ENCODE results near the gene PTHLH. TPM values are rescaled to one million over a fixed set of nuclear protein-coding genes. Genes with fewer than 3 reads are reported as not detected.

The PTHLH gene
- total and polyA plus RNA-seq, 2 donors: 7.5 to 13.7 TPM

GRCh38 chr12:27988594-27989233 is 16.2 kb upstream of the PTHLH start:
- Histone ChIP-seq H3K27ac (ENCODE audit: low read depth) (no peak overlapping the region), H3K4me1 (ENCODE audit: insufficient read depth) (no peaks in the 10 kb centered on the region), H3K36me3 (ENCODE audit: insufficient read depth) (no peaks in the 10 kb centered on the region), H3K4me3 (ENCODE audit: low read depth, low read length) (no peak overlapping the region)
- 84% methylated on average over 2 of the region's 2 CpGs for WGBS
- DNase-seq (ENCODE audit: extremely low spot score): no peak

DNA sequence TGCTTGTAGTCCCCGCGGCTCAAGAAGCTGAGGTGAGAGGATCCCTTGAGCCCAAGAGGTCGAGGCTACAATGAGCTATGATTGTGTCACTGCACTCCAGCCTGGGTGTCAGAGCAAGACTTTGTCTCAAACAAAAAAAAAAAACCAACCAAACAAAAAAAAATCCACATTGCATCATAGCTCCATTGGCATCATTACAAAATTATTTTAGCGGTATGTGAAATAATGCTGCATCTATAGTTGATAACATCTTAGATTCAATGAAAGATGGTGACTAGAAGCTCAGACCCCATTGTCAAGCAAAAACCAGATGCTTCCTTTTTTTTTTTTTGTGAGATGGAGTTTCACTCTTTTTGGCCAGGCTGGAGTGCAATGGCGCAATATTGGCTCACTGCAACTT is 14.8 kb upstream of the PTHLH start:
- H3K36me3 ChIP-seq (ENCODE audit: insufficient read depth): no peaks in the 10 kb centered on the region
- H3K4me3 ChIP-seq (ENCODE audit: low read depth, low read length): no peak overlapping the region
- H3K27ac ChIP-seq (ENCODE audit: low read depth): no peak overlapping the region
- H3K4me1 ChIP-seq (ENCODE audit: insufficient read depth): no peaks in the 10 kb centered on the region
- no peak for DNase-seq (ENCODE audit: extremely low spot score)
- 77% methylated on average over 5 of the region's 5 CpGs for WGBS

- 58% methylated on average over 2 of the region's 2 CpGs for WGBS
- Histone ChIP-seq H3K4me3 (ENCODE audit: low read depth, low read length) (no peak overlapping the region), H3K36me3 (ENCODE audit: insufficient read depth) (no peaks in the 10 kb centered on the region), H3K4me1 (ENCODE audit: insufficient read depth) (no peaks in the 10 kb centered on the region), H3K27ac (ENCODE audit: low read depth) (no peak overlapping the region)
- DNase-seq (ENCODE audit: extremely low spot score): no peak
Measured at GRCh38 chr12:27984275-27984674, 11.7 kb upstream of the PTHLH start.

DNA sequence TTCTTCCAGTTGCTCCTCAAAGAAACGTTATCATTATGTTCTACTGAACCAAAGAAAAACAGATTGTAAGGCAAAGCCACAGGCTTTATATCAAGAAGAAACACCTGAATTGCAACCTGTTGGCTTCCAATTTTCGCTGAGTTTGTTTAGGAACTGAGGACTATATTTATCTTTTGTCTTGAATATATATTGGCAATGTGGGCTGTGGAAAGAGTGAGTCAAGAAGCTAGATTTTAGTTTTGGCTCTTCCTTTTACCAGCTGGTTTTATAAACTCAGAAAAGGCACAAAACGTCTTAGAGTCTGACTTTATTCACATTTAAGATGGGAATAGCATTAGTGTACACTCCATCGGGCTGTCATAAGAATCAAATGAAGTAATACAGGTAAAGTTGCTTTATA is 10.4 kb upstream of the PTHLH start:
- H3K36me3 ChIP-seq (ENCODE audit: insufficient read depth): no peaks in the 10 kb centered on the region
- 58% methylated on average over 4 of the region's 4 CpGs for WGBS
- H3K4me3 ChIP-seq (ENCODE audit: low read depth, low read length): no peak overlapping the region
- H3K4me1 ChIP-seq (ENCODE audit: insufficient read depth): no peaks in the 10 kb centered on the region
- no peak overlapping the region for H3K27ac ChIP-seq (ENCODE audit: low read depth)
- no peak for DNase-seq (ENCODE audit: extremely low spot score)

- DNase-seq (ENCODE audit: extremely low spot score): no peak
- Histone ChIP-seq H3K36me3 (ENCODE audit: insufficient read depth) (no peaks in the 10 kb centered on the region), H3K4me3 (ENCODE audit: low read depth, low read length) (no peak overlapping the region), H3K27ac (ENCODE audit: low read depth) (no peak overlapping the region), H3K4me1 (ENCODE audit: insufficient read depth) (no peaks in the 10 kb centered on the region)
- 44% methylated on average over 2 of the region's 2 CpGs for WGBS
Measured at GRCh38 chr12:27982385-27982784, 9.9 kb upstream of the PTHLH start.

DNA sequence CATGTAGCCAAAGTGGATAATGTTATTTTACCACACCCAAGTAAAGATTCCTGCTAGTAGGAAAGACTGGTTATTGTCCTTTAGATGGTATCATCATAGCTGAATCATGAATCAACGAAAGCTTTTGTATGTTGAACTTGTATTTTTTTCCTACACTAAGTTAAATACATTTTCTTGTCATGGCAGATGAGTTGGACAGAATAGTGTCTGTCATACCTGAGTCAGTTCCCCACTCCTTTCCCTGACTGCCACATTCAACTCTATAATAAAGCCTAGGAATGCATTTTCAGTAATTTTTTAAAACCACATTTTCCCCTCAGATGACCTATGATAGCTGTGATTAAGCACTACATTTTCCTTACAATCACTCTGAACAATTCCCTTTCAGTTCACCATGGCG is 9.3 kb upstream of the PTHLH start:
- 70% methylated on average over 2 of the region's 2 CpGs for whole genome bisulfite sequencing
- DNase-seq (ENCODE audit: extremely low spot score): no peak

GRCh38 chr12:27979145-27979544 is 6.6 kb upstream of the PTHLH start:
- no peak for DNase-seq (ENCODE audit: extremely low spot score)
- H3K36me3 ChIP-seq (ENCODE audit: insufficient read depth): no peaks in the 10 kb centered on the region
- H3K27ac ChIP-seq (ENCODE audit: low read depth): no peak overlapping the region
- no peak overlapping the region for H3K4me3 ChIP-seq (ENCODE audit: low read depth, low read length)
- H3K4me1 ChIP-seq (ENCODE audit: insufficient read depth): no peaks in the 10 kb centered on the region

More for the DNA sequence above, 9.3 kb upstream of the PTHLH start:
- Histone ChIP-seq H3K4me3 (ENCODE audit: low read depth, low read length) (no peak overlapping the region), H3K27ac (ENCODE audit: low read depth) (no peak overlapping the region), H3K4me1 (ENCODE audit: insufficient read depth) (no peaks in the 10 kb centered on the region), H3K36me3 (ENCODE audit: insufficient read depth) (no peaks in the 10 kb centered on the region)

GRCh38 chr12:27975222-27976136 is 2.9 kb upstream of the PTHLH start:
- Histone ChIP-seq H3K4me1 (ENCODE audit: insufficient read depth) (no peaks in the 10 kb centered on the region), H3K4me3 (ENCODE audit: low read depth, low read length) (peak overlapping the region; percentile 37), H3K36me3 (ENCODE audit: insufficient read depth) (no peaks in the 10 kb centered on the region), H3K27ac (ENCODE audit: low read depth) (no peak overlapping the region)
- under 1% methylated on average over 61 of the region's 61 CpGs for WGBS
- DNase-seq (ENCODE audit: extremely low spot score): no peak

DNA sequence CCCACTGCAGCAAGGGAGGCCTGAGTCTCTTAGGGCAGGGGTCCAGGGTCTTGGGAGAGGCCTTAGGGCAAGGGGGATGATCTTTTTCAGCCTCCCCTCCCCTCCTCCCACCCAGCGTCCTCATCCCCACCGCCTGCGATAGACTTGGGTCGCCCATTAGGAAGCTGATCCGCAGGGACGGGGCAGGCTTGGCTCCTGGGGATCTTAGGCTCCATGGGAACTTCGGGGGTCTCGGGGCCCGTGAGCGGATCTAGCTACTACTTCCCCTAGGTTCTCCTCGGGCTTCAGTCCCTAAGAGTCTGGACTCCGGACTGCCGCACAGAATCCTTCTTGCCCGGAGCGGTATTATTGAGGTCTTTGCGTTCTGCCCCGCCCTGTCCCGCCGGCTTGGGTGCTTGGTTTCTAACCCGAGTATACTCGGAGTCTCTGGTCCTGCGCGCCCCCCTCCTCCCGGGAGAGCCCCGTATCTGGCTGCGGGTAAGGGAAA is 2.2 kb upstream of the PTHLH start:
- Histone ChIP-seq H3K36me3 (ENCODE audit: insufficient read depth) (no peaks in the 10 kb centered on the region), H3K27ac (ENCODE audit: low read depth) (no peak overlapping the region), H3K4me3 (ENCODE audit: low read depth, low read length) (peak overlapping the region; percentile 37), H3K4me1 (ENCODE audit: insufficient read depth) (no peaks in the 10 kb centered on the region)
- 8% methylated on average over 26 of the region's 26 CpGs for WGBS
- no peak for DNase-seq (ENCODE audit: extremely low spot score)

GRCh38 chr12:27973487-27973890 is 956 bp upstream of the PTHLH start:
- Histone ChIP-seq H3K4me3 (ENCODE audit: low read depth, low read length) (no peak overlapping the region), H3K4me1 (ENCODE audit: insufficient read depth) (no peaks in the 10 kb centered on the region), H3K36me3 (ENCODE audit: insufficient read depth) (no peaks in the 10 kb centered on the region), H3K27ac (ENCODE audit: low read depth) (no peak overlapping the region)
- DNase-seq (ENCODE audit: extremely low spot score): no peak
- WGBS: 48% methylated on average over 4 of the region's 4 CpGs

- H3K36me3 ChIP-seq (ENCODE audit: insufficient read depth): no peaks in the 10 kb centered on the region
- no peak for DNase-seq (ENCODE audit: extremely low spot score)
- no peak overlapping the region for H3K4me3 ChIP-seq (ENCODE audit: low read depth, low read length)
- no peaks in the 10 kb centered on the region for H3K4me1 ChIP-seq (ENCODE audit: insufficient read depth)
- no peak overlapping the region for H3K27ac ChIP-seq (ENCODE audit: low read depth)
- 62% methylated on average over 7 of the region's 7 CpGs for WGBS
Measured at GRCh38 chr12:27971606-27972005, 927 bp downstream of the PTHLH start.

- WGBS: 16% methylated on average over 11 of the region's 11 CpGs
- Histone ChIP-seq H3K4me3 (ENCODE audit: low read depth, low read length) (peak overlapping the region; percentile 63), H3K4me1 (ENCODE audit: insufficient read depth) (no peaks in the 10 kb centered on the region), H3K36me3 (ENCODE audit: insufficient read depth) (no peaks in the 10 kb centered on the region), H3K27ac (ENCODE audit: low read depth) (peak overlapping the region; percentile 77)
- no peak for DNase-seq (ENCODE audit: extremely low spot score)
Measured at GRCh38 chr12:27971121-27971489, 1.4 kb downstream of the PTHLH start.

- H3K36me3 ChIP-seq (ENCODE audit: insufficient read depth): no peaks in the 10 kb centered on the region
- H3K4me3 ChIP-seq (ENCODE audit: low read depth, low read length): peak overlapping the region; percentile 63
- no peak for DNase-seq (ENCODE audit: extremely low spot score)
- H3K4me1 ChIP-seq (ENCODE audit: insufficient read depth): no peaks in the 10 kb centered on the region
- 1% methylated on average over 68 of the region's 69 CpGs for WGBS
- H3K27ac ChIP-seq (ENCODE audit: low read depth): peak overlapping the region; percentile 77
Measured at GRCh38 chr12:27970401-27971120, 2.0 kb downstream of the PTHLH start.

Data from urinary bladder (tissue), 4 donors.